Left lung (tissue), 10 donors: ENCODE measurements around the gene PLEKHG3. TPM values are rescaled to one million over a fixed set of nuclear protein-coding genes. Genes with fewer than 3 reads are reported as not detected.

ENCODE experiments used
- ATAC-seq: fragments of 200-7000 bp; cut with Tn5 transposase; one replicate; pipeline ENCODE4 v1.9.1; 2020; ENCODE audit warnings: moderate library complexity
- DNase-seq, 4 donors: peaks; one replicate each; pipeline ENCODE4 v3.0.0-alpha.2; 2013 to 2020
- H3K27ac ChIP-seq, 2 donors: fragments of 200-600 bp; sonication (generic) in 1 of 2; one replicate each; pipeline versions ENCODE4 v1.5.0 to v1.8.0; 2020 to 2021
- H3K27me3 ChIP-seq, 2 donors: fragments of 200-600 bp; sonication (generic) in 1 of 2; one replicate each; pipeline versions ENCODE4 v1.5.0 to v1.8.0; 2020 to 2021
- H3K36me3 ChIP-seq, 2 donors: fragments of 200-600 bp; sonication (generic) in 1 of 2; one replicate each; pipeline versions ENCODE4 v1.5.0 to v1.8.0; 2020 to 2021
- H3K4me1 ChIP-seq, 2 donors: fragments of 200-600 bp; one replicate each; pipeline ENCODE4 v1.8.0; 2021
- H3K4me3 ChIP-seq, 2 donors: fragments of 200-600 bp; sonication (generic) in 1 of 2; one replicate each; pipeline versions ENCODE4 v1.5.0 to v1.8.0; 2020 to 2021; ENCODE audit warnings: mild to moderate bottlenecking in 1 of 2
- H3K9me3 ChIP-seq, 2 donors: fragments of 200-600 bp; sonication (generic) in 1 of 2; one replicate each; pipeline versions ENCODE4 v1.5.0 to v1.8.0; 2020 to 2021
- CTCF ChIP-seq, 2 donors: fragments of 200-600 bp; sonication (generic) in 1 of 2; IDR thresholded peaks; one replicate each; pipeline versions ENCODE4 v1.5.0 to v1.8.0; 2021; ENCODE audit warnings: antibody characterized with exemption in 2 of 2
- intact Hi-C, 2 donors: fragments of 100-400 bp; cut with DNase I; formaldehyde crosslinking; loops; one replicate each; pipeline versions ENCODE4 v1.11.2 to v1.14.2; 2022
- polyA plus RNA-seq, 6 donors: library from polyadenylated mRNA; unstranded; fragments of 120-200 nt; gene quantifications; one replicate each; pipeline ENCODE4 v1.2.1, GENCODE V29; 2013; ENCODE audit not compliant: insufficient read length in 6 of 6
- total RNA-seq, 2 donors: library from RNA; stranded (reverse); fragmentation: NEBNext Ultra II Directional; extraction: Animal tissue kit (Norgen Biotek cat#: 25700); gene quantifications; one replicate each; pipeline ENCODE4 v1.2.1, GENCODE V29; 2021
- donor health status: DM: no; HTN: yes; CAD: no.
- donor health status: DM: no; HTN: no; CAD: no.

Gene PLEKHG3
- total and polyA plus RNA-seq, 8 donors = 31.9 to 67.3 (median 56.0) TPM

- H3K36me3 ChIP-seq = peaks cover 0 to 71% of the 10 kb centered on the region in 2 donors
- intact Hi-C loops = no loop called here
- no peak for ATAC-seq
Observed at GRCh38 chr14:64737391-64738280, 33.4 kb downstream of the PLEKHG3 start.

GRCh38 chr14:64738281-64738804 is 34.1 kb downstream of the PLEKHG3 start:
- DNase-seq (no peak), ATAC-seq (no peak)
- H3K27me3 ChIP-seq = no peaks in the 10 kb centered on the region
- peaks cover 0 to 71% of the 10 kb centered on the region in 2 donors for H3K36me3 ChIP-seq
- no peak overlapping the region for H3K4me3 ChIP-seq
- TF ChIP-seq CTCF (IDR thresholded peaks at IDR 0.05) = no peak
- no peak overlapping the region for H3K27ac ChIP-seq
- no peaks in the 10 kb centered on the region for H3K9me3 ChIP-seq
- no peaks in the 10 kb centered on the region for H3K4me1 ChIP-seq
- intact Hi-C loops = no loop called here

More at GRCh38 chr14:64737391-64738280, 33.4 kb downstream of the PLEKHG3 start:
- TF ChIP-seq CTCF (IDR thresholded peaks at IDR 0.05) = no peak
- H3K4me3 ChIP-seq = no peak overlapping the region
- no peak overlapping the region for H3K27ac ChIP-seq
- DNase-seq = no peak
- H3K9me3 ChIP-seq = no peaks in the 10 kb centered on the region
- no peaks in the 10 kb centered on the region for H3K27me3 ChIP-seq
- no peaks in the 10 kb centered on the region for H3K4me1 ChIP-seq

- no peak overlapping the region for H3K27ac ChIP-seq
- H3K4me1 ChIP-seq = peaks cover 0 to 8% of the 10 kb centered on the region in 2 donors
- H3K27me3 ChIP-seq = no peaks in the 10 kb centered on the region
- DNase-seq (no peak), ATAC-seq (no peak)
- intact Hi-C loops = no loop called here
- H3K4me3 ChIP-seq = no peak overlapping the region
- no peaks in the 10 kb centered on the region for H3K9me3 ChIP-seq
- H3K36me3 ChIP-seq = peaks cover 0 to 86% of the 10 kb centered on the region in 2 donors
- TF ChIP-seq CTCF (IDR thresholded peaks at IDR 0.05) = no peak
Observed at GRCh38 chr14:64741200-64741599, 37.0 kb downstream of the PLEKHG3 start.

GRCh38 chr14:64741961-64742360 is 37.7 kb downstream of the PLEKHG3 start:
- Histone ChIP-seq H3K36me3 (peaks cover 0 to 81% of the 10 kb centered on the region in 2 donors), H3K27ac (no peak overlapping the region), H3K27me3 (no peaks in the 10 kb centered on the region), H3K9me3 (no peaks in the 10 kb centered on the region), H3K4me3 (no peak overlapping the region), H3K4me1 (peaks cover 0 to 8% of the 10 kb centered on the region in 2 donors)
- DNase-seq (no peak), ATAC-seq (no peak)
- intact Hi-C loops = no loop called here
- TF ChIP-seq CTCF (IDR thresholded peaks at IDR 0.05) = no peak

- Histone ChIP-seq H3K36me3 (peaks cover 0 to 78% of the 10 kb centered on the region in 2 donors), H3K4me3 (no peak overlapping the region)
- no peak for ATAC-seq
Observed at GRCh38 chr14:64743061-64743460, 38.8 kb downstream of the PLEKHG3 start.

More at GRCh38 chr14:64743061-64743460, 38.8 kb downstream of the PLEKHG3 start:
- DNase-seq = no peak
- intact Hi-C loops = no loop called here
- TF ChIP-seq CTCF (IDR thresholded peaks at IDR 0.05) = no peak
- H3K27ac ChIP-seq = no peak overlapping the region
- H3K27me3 ChIP-seq = no peaks in the 10 kb centered on the region
- H3K9me3 ChIP-seq = no peaks in the 10 kb centered on the region
- H3K4me1 ChIP-seq = peaks cover 0 to 8% of the 10 kb centered on the region in 2 donors
